ENCODE data around the gene TUBGCP3.

DNA sequence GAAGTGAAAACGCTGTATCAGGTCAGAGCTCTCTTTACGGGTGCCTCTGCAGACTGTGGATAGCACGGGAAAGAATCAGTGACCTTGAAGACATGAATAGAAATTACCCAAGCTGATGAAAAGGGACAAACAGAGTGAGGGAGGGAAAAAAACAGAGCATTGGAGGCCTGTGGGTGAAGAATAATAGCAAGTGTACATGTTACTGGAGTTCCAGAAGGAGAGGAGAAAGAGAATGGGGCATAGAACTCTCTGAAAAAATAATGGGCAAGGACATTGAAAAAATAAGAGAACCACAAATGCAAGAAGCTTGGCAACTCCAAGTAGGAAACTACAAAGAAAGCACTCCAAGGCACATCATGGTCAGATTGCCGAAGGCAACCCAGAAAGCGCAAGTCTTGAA is 125.5 kb downstream of the TUBGCP3 start:
- TF ChIP-seq, protein P1, sequence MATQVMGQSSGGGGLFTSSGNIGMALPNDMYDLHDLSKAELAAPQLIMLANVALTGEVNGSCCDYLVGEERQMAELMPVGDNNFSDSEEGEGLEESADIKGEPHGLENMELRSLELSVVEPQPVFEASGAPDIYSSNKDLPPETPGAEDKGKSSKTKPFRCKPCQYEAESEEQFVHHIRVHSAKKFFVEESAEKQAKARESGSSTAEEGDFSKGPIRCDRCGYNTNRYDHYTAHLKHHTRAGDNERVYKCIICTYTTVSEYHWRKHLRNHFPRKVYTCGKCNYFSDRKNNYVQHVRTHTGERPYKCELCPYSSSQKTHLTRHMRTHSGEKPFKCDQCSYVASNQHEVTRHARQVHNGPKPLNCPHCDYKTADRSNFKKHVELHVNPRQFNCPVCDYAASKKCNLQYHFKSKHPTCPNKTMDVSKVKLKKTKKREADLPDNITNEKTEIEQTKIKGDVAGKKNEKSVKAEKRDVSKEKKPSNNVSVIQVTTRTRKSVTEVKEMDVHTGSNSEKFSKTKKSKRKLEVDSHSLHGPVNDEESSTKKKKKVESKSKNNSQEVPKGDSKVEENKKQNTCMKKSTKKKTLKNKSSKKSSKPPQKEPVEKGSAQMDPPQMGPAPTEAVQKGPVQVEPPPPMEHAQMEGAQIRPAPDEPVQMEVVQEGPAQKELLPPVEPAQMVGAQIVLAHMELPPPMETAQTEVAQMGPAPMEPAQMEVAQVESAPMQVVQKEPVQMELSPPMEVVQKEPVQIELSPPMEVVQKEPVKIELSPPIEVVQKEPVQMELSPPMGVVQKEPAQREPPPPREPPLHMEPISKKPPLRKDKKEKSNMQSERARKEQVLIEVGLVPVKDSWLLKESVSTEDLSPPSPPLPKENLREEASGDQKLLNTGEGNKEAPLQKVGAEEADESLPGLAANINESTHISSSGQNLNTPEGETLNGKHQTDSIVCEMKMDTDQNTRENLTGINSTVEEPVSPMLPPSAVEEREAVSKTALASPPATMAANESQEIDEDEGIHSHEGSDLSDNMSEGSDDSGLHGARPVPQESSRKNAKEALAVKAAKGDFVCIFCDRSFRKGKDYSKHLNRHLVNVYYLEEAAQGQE (IDR thresholded peaks at IDR 0.05; ENCODE audit: unreplicated experiment): no peak
- no peak for TF ChIP-seq CTCF (conservative IDR thresholded peaks at IDR 0.05; ENCODE audit: low read depth in 2 of 2)
